Measurements from ENCODE around the gene FREM1. TPM values are rescaled to one million over a fixed set of nuclear protein-coding genes. Genes with fewer than 3 reads are reported as not detected.
A peak's percentile ranks its signal among the peaks of the same experiment; 100 is the strongest.

FREM1 gene
- total and polyA plus RNA-seq, 2 of the 13 experiments (the other 11 are each of a cell fraction or from before 2014, with no cell fraction given), result 64.3 to 202 TPM

- Histone ChIP-seq H4K20me1 (ENCODE audit: insufficient read depth, low read length) (no peaks in the 10 kb centered on the region), H3K9me3 (ENCODE audit: low read length) (no peaks in the 10 kb centered on the region), H3K9ac (ENCODE audit: insufficient read depth, low read depth, low read length) (no peak overlapping the region), H3K79me2 (ENCODE audit: insufficient read depth, low read length) (peaks cover 55% of the 10 kb centered on the region), H3K27ac (ENCODE audit: extremely low read length, insufficient read depth, low read length) (no peak overlapping the region), H3K36me3 (replicated peaks in 1 of 2; ENCODE audit: control insufficient read depth in 1 of 2, insufficient read depth in 2 of 2, low read length in 2 of 2) (no peaks in the 10 kb centered on the region), H3K27me3 (ENCODE audit: control insufficient read depth in 1 of 2, insufficient read depth in 2 of 2, low read length in 2 of 2) (no peaks in the 10 kb centered on the region; a peak in 3 of 5 replicates), H3K4me2 (ENCODE audit: low read depth, low read length) (peak overlapping the region; percentile 5; the same call in 1 of the 2 replicates), H3K4me1 (ENCODE audit: insufficient read depth, low read length) (peaks cover 81% of the 10 kb centered on the region), H3K4me3 (replicated peaks in 1 of 3; ENCODE audit: insufficient read depth in 1 of 3, low read depth in 2 of 3, low read length in 3 of 3) (no peak overlapping the region), H2AFZ (ENCODE audit: low read length) (no peak overlapping the region)
- DNase-seq (ENCODE audit: low spot score) (no peak), FAIRE-seq (no peak), ATAC-seq (no peak)
- no TSS peak for BruUV-seq (replicated peaks)
- WGBS (ENCODE audit: low lambda C conversion rate), result 77% methylated on average over 5 of the region's 5 CpGs
- ChIA-PET CTCF (ENCODE audit: low intra/inter-chr PET ratio, low total read pairs) (no interaction called here), POLR2A (no interaction called here)
- intact Hi-C loops (cut with micrococcal nuclease; ENCODE audit: unreplicated experiment), result no loop called here
- in situ Hi-C loops (cut with HindIII; ENCODE audit: extremely low pct_ligation_motif_present, low pct_unique_long_range_greater_than_20kb), result no loop called here
- TF ChIP-seq FOSL1 (CRISPR knock-in tag; IDR thresholded peaks at IDR 0.05; ENCODE audit: borderline replicate concordance) (no peak), LBX2 (CRISPR knock-in tag; IDR thresholded peaks at IDR 0.05; ENCODE audit: borderline replicate concordance) (no peak), MIXL1 (CRISPR knock-in tag; IDR thresholded peaks at IDR 0.05) (no peak), ZNF263 (CRISPR knock-in tag; IDR thresholded peaks at IDR 0.05) (no peak), PLSCR1 (CRISPR knock-in tag; IDR thresholded peaks at IDR 0.05; ENCODE audit: borderline replicate concordance) (no peak), ETS1 (CRISPR knock-in tag; IDR thresholded peaks at IDR 0.05) (no peak), CEBPZ (IDR thresholded peaks at IDR 0.05; ENCODE audit: low read length) (no peak), THAP8 (CRISPR knock-in tag; IDR thresholded peaks at IDR 0.05; ENCODE audit: borderline replicate concordance) (no peak), ZNF572 (CRISPR knock-in tag; IDR thresholded peaks at IDR 0.05) (no peak), TFAP4 (IDR thresholded peaks at IDR 0.05; ENCODE audit: borderline replicate concordance, low read depth) (no peak), RAD21 (CRISPR knock-in tag; IDR thresholded peaks at IDR 0.05) (no peak), ZNF251 (CRISPR knock-in tag; IDR thresholded peaks at IDR 0.05) (no peak)
Measured at GRCh38 chr9:14906000-14906399, 4.2 kb downstream of the FREM1 start.
